NCI-H526 (cell line): Measurements from ENCODE around the gene C6orf141.
"Not testable (repeated sequence)": the region's sequence is repeated elsewhere in the genome, so short reads cannot be mapped to it uniquely, and the experiment has no call there.

Source experiments
- DNase-seq, 2 experiments: peaks; one replicate each; lab custom pipeline; 2025; lab: John Stamatoyannopoulos, UW

Gene C6orf141

GRCh38 chr6:49570474-49571079 lies 20.1 kb downstream of the C6orf141 start:
- DNase-seq = no peak

GRCh38 chr6:49576618-49577017 lies 26.1 kb downstream of the C6orf141 start:
- DNase-seq = no peak

- DNase-seq = no peak
Observed at GRCh38 chr6:49579649-49580048, 29.2 kb downstream of the C6orf141 start.

- DNase-seq = no peak
Observed at GRCh38 chr6:49582529-49582928, 32.1 kb downstream of the C6orf141 start.

GRCh38 chr6:49587262-49587661 lies 36.8 kb downstream of the C6orf141 start:
- not testable (repeated sequence) for DNase-seq
